Mesothelial cell of epicardium (in vitro differentiated cells): ENCODE measurements around the gene TMEM115. TPM values are rescaled to one million over a fixed set of nuclear protein-coding genes. Genes with fewer than 3 reads are reported as not detected.

Source experiments
- DNase-seq, 2 experiments: peaks; one replicate each; pipeline ENCODE4 v3.0.0; 2021; ENCODE audit warnings: low spot score in 2 of 2; ENCODE audit not compliant: unreplicated experiment in 2 of 2
- H3K27ac Mint-ChIP-seq: 2 replicates; pipeline ENCODE4 v1.8.0; 2021; ENCODE audit warnings: mixed read lengths
- H3K27me3 Mint-ChIP-seq: 2 replicates; pipeline ENCODE4 v1.8.0; 2021; ENCODE audit warnings: low read depth, mixed read lengths
- H3K36me3 Mint-ChIP-seq: 2 replicates; pipeline ENCODE4 v1.8.0; 2021; ENCODE audit warnings: mixed read lengths
- H3K4me1 Mint-ChIP-seq: 2 replicates; pipeline ENCODE4 v1.8.0; 2021; ENCODE audit warnings: mixed read lengths
- H3K4me3 Mint-ChIP-seq: 2 replicates; pipeline ENCODE4 v1.8.0; 2021; ENCODE audit warnings: mild to moderate bottlenecking, moderate library complexity, mixed read lengths
- H3K9me3 Mint-ChIP-seq: 2 replicates; pipeline ENCODE4 v1.8.0; 2021; ENCODE audit warnings: mixed read lengths
- total RNA-seq: library from RNA; stranded (reverse); gene quantifications from 3 replicates; pipeline ENCODE4 v1.2.1, GENCODE V29; 2021
- TF ChIP-seq, protein P1 (sequence below): fragments of 200-600 bp; sonication (generic); IDR thresholded peaks from one replicate; pipeline ENCODE4 v1.5.0; 2021; ENCODE audit warnings: antibody characterized with exemption; ENCODE audit not compliant: unreplicated experiment

TMEM115 gene
- total RNA-seq, 1 donor from 2014 or later = 38.6 TPM

DNA sequence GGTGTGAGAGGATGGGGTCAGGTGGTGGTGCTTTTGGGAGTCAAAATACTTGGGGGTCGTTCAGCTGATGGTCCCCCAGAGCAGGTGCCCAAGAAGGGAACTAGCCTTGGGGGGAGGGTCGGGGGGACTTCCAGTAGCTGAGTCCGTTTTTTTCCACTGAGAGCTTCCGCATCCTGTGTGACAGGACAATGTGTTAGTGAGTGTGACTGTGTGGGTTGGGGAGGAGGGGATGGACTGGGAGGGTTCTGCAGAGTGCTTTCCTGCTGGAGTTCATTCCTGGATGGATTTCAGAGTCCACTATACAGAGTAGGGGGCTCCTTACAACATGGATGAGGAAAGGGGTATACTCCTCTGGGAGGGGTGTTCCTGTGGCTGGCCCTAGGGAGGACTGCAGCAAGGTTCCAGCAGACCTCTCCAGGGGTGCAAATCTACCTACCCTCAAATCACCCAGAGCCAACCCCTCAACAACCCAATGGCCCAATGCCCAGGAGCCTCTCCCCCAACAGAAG lies 36.2 kb downstream of the TMEM115 start:
- Mint-ChIP-seq H3K4me3 (no peak overlapping the region), H3K36me3 (peaks cover 5% of the 10 kb centered on the region), H3K27me3 (no peaks in the 10 kb centered on the region), H3K27ac (no peak overlapping the region), H3K9me3 (no peaks in the 10 kb centered on the region), H3K4me1 (peaks cover 46% of the 10 kb centered on the region)
- DNase-seq = no peak
- TF ChIP-seq, protein P1, sequence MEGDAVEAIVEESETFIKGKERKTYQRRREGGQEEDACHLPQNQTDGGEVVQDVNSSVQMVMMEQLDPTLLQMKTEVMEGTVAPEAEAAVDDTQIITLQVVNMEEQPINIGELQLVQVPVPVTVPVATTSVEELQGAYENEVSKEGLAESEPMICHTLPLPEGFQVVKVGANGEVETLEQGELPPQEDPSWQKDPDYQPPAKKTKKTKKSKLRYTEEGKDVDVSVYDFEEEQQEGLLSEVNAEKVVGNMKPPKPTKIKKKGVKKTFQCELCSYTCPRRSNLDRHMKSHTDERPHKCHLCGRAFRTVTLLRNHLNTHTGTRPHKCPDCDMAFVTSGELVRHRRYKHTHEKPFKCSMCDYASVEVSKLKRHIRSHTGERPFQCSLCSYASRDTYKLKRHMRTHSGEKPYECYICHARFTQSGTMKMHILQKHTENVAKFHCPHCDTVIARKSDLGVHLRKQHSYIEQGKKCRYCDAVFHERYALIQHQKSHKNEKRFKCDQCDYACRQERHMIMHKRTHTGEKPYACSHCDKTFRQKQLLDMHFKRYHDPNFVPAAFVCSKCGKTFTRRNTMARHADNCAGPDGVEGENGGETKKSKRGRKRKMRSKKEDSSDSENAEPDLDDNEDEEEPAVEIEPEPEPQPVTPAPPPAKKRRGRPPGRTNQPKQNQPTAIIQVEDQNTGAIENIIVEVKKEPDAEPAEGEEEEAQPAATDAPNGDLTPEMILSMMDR = no peak

- TF ChIP-seq, protein P1 = no peak
- H3K4me1 Mint-ChIP-seq = peaks cover 49% of the 10 kb centered on the region
- no peaks in the 10 kb centered on the region for H3K27me3 Mint-ChIP-seq
- DNase-seq = no peak
- peaks cover 5% of the 10 kb centered on the region for H3K36me3 Mint-ChIP-seq
- H3K27ac Mint-ChIP-seq = peak within 1 kb of the TSS; percentile 95
- H3K4me3 Mint-ChIP-seq = peak within 1 kb of the TSS; percentile 81
- no peaks in the 10 kb centered on the region for H3K9me3 Mint-ChIP-seq
Observed at GRCh38 chr3:50322386-50323091, 36.8 kb downstream of the TMEM115 start, which contains the start of gene HYAL2. Gene HYAL2, minus strand, starts transcription at chr3:50322745. Its CDS starts 2,256 bp downstream, at chr3:50320489.

DNA sequence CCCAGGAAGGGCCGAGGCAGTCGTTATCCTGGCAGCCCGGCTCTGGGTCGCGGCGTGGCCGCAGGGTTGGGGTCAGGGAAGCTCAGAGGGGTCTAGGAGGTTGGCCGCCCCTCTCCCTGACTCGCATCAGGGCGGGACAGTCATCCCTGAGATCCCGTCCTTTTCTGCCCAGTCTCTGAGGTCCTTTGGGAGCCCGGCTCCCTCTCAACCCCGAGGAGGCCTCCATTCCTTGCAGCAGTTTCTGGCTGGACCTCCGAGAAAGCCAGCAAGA lies 37.3 kb downstream of the TMEM115 start:
- peaks cover 5% of the 10 kb centered on the region for H3K36me3 Mint-ChIP-seq
- H3K4me1 Mint-ChIP-seq = peaks cover 51% of the 10 kb centered on the region
- TF ChIP-seq, protein P1 = no peak
- peak overlapping the region; percentile 81 for H3K4me3 Mint-ChIP-seq
- peak overlapping the region; percentile 53 for H3K27ac Mint-ChIP-seq
- no peaks in the 10 kb centered on the region for H3K9me3 Mint-ChIP-seq
- no peak for DNase-seq
- no peaks in the 10 kb centered on the region for H3K27me3 Mint-ChIP-seq

- Mint-ChIP-seq H3K27ac (peak overlapping the region; percentile 95), H3K36me3 (peaks cover 8% of the 10 kb centered on the region)
Observed at GRCh38 chr3:50321336-50322114, 37.8 kb downstream of the TMEM115 start.

DNA sequence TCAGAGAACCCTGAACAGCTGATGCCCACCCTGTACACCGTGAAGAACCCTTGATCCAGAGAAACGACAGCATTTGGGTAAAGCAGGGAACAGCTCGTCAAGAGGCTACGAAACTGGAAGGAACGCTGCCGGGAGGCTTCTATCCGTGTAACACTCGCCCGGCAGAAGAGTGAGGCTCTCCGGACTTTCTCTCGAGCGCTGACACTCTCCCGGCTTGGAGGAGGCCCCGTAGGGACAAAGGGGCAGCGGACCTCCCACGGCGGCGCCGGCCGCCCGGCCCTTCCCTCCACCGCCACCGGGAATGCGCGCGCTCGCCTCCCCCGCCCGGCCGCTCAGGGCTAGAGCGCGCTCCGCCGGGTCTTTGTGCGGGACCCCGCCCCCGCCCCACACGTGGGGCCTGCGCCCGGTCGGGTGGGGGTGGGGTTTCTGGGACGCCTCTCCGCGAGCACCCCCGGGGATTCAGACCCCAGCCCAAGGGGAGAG lies 38.4 kb downstream of the TMEM115 start:
- Mint-ChIP-seq H3K9me3 (no peaks in the 10 kb centered on the region), H3K4me1 (peaks cover 56% of the 10 kb centered on the region), H3K27me3 (no peaks in the 10 kb centered on the region), H3K4me3 (peak overlapping the region; percentile 88), H3K27ac (peak overlapping the region; percentile 90), H3K36me3 (peaks cover 12% of the 10 kb centered on the region)
- peak; percentile 73 to 84 for DNase-seq
- TF ChIP-seq, protein P1 = no peak

More at GRCh38 chr3:50321336-50322114, 37.8 kb downstream of the TMEM115 start:
- Mint-ChIP-seq H3K27me3 (no peaks in the 10 kb centered on the region), H3K4me3 (peak overlapping the region; percentile 88), H3K9me3 (no peaks in the 10 kb centered on the region), H3K4me1 (peaks cover 52% of the 10 kb centered on the region)
- DNase-seq = peak; percentile 71 to 88
- TF ChIP-seq, protein P1 = peak; percentile 60
